Dedifferentiated amniotic fluid mesenchymal stem cell (primary cell): ENCODE data around the gene CPNE4.

Source experiments
- DNase-seq: peaks from one replicate; pipeline ENCODE4 v3.0.0-alpha.2; 2016; ENCODE audit errors: extremely low spot score

Gene CPNE4

DNA sequence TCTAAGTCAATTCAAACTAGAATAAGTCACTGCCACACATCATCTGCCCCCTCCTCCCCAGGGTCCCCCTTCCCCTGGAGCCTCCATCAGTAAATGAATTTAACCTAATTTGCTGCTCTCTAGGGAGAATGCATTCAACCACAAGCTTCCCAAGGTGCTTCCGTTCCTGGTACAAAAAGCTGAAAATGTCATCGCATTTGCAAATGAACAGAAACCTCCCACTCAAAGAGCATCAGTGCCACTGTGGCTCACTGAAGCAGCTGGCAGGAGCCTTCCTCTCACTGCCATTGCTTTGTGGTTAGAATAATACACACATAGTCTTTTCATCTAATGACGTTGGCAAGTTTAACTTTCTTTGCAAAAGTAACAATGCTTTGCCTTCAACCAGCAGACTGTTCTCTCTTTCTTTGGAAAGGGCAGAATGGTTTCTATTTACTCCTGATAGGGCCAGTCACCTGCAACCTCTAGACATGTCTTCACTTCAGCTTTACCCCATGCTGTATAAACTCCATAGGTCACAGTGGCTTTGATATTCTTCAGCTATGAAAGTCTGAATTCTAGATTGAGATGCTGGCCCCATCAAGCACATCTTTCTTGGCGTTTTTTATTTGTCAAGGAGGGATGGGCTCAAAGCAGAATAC, 238.1 kb downstream of the CPNE4 start:
- no peak for DNase-seq

DNA sequence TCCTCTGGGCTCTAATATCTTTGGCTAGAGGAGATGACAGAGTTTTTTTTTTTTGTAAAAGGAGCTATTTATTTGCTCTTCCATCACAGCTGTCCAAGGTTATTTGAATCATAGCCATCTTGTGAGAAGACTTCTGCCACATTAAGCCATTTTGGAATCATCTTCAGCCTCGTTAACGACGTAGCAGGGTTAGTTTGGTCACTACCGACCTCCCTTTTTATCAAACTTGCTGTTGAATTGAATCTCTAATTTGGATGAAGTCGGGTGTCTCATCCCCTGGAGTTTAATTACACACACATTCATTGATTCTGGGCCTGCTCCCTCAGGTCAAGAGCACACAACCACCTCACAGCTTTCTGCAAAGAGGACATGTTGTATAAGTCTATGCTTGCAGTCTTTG, 238.7 kb downstream of the CPNE4 start:
- DNase-seq: no peak

DNA sequence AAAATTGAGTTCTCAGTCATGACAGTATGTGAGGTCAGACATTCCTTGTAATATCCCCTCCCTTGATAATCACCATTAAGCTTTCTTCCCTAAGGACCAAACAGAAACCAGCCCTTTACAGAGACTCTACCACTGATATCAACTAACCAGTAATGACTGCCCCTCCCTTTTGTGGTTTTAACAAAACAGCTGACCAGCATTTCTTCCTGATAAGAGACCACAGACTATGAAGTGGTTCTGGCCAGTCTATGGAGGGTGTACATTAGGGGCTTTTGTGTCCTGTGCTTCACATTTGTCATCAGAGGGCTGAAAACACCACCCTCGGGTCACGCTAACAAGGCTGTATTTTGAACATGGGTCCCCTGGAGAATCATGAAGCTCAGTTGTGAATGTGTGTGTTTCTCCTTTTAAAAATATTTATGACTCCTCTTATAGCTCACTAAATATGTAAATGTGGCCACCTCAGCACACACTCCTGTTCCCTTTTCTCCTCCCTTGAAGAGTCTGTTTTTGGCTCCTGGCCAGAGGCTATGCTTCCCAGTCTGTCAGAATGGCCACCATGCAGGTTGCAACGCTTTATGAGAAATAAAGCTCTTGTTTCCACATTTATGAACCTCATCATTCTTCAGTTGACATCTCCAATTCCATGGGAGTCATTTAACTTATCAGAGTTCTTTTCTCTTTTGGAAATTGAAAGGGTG, 239.3 kb downstream of the CPNE4 start:
- DNase-seq: no peak

DNA sequence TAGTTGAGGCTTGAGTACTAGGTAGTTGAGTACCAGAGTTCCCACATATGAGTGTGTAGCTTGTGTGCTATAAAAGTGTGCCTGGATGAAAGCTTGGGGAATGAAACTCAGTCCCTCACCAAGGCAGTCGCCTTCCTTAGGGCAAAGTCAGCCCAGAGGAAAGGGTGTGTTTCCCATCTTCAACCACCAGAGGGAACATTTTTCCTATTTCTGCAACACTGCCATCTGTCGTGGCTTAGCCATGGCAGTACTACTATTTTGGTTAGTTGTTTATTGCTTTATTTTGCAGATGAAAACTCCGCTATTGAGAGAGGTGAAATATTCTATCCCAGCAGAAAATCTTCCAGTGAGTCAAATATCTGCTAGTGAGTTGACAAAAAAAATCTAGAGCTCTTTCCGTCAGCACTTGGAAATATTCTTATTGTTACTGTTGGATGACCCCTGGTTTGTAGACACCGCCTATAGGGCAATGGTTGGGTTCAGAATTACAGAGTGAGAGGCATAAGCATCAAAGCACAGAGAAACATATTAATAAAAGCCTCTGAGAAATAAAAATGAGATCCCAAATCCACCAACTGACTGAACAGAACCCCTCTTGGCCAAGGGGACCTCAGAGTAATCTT, 239.9 kb downstream of the CPNE4 start:
- peak; percentile 40 for DNase-seq

DNA sequence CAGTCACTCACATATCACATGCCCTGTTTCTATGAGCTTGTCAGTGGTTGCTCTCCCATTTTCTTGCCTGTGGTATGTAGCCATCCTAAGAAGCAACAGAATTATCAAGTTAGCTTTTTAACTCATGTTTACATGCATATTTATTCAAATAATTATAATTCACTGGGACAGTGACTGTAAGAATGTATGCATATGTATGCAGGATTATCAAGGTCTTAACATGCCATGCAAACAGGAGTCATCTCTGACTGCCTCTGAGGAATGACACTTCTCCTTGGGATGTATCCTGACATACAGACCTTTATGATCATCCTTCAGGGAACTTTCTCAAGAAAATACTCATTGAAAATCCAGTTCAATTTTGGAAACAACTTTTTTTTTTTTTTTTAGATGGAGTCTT, 240.9 kb downstream of the CPNE4 start:
- DNase-seq: no peak

DNA sequence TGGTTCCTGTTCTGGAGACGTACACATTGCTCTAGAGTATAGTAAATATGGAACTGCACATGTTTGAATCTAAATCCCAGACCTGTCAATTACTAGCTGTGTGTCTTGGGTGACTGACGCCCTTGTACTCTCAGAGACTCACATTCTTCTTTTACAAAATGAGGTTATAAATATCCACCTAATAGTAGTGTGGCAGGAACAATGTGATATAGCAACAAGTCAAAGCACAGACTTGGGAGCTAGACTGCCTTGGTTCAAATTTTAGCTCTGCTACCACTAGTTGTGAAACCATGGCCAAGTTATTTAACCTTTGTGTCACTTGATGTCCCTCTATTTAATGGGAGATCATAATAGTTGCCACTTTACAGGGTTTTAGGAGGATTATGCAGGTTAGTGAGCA, 245.6 kb downstream of the CPNE4 start:
- no peak for DNase-seq

DNA sequence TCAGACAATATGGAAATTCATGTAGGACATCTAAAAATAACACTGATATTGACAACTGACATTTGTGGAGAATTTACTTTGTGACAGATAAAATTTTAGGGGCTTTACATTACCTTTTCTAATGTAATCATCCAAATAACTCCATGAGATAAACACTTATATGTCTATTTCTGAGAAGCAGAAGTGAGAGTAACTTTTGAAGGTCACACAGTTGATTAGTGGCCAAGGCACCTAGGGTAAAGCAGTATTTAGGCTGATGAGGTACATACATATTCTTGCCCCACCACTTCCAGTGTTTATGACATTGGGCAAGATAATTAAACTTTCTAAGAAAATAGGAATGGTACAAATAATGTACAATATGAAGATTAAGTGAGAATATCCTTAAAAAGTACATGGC, 248.4 kb downstream of the CPNE4 start:
- no peak for DNase-seq

DNA sequence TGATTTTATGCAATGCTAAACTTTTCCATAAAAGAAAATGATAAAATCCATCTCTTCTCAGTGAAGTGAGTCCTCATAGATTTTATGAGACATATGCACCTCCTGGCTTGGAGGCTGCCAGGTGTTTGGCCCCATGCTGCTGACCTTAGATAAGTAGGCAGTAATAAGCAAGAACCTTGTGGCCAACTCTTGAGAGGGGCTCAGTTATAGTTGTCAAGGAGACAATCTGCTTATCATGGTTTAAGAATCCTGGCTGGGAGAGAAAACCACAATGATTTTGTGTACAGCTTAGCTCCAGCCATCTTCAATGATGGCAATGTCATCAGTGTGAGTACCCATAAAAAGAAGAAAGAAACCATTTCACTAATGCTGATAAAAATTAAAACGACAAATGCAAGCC, 252.1 kb downstream of the CPNE4 start:
- no peak for DNase-seq

DNA sequence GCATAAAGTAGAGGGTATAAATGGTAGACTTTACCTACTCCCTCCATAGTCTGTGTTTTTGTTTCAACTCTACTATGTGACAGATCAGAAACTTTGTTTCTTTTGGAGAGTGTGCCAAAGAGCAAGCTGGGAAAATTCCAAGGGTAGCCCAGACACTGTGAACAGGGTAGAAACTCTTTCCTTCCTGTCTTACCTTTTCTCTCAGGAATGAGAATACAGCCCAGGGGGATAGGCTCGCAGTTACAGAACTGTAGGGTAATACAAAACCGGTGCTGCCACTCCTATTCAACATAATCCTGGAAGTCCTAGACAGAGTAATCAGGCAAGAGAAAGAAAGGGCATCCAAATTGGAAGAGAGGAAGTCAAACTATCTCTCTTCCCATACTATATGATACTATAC, 256.3 kb downstream of the CPNE4 start:
- DNase-seq: no peak

DNA sequence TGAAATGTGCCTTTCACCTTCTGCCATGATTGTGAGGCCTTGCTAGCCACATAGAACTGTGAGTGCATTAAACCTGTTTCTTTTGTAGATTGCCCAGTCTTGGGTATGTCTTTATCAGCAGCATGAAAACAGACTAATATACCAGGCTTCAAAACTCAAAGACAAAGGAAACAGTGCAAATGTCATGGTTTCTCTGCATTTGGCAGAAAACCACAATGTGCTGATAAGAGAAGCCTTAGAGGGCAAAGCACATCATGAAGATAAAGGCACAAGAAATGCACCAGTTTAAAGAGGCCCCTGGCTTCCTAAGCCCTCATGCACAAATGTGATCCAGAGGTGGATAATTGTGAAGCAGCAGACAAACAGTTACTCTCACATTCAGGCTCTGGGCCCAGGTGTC, 259.2 kb downstream of the CPNE4 start:
- DNase-seq: no peak

DNA sequence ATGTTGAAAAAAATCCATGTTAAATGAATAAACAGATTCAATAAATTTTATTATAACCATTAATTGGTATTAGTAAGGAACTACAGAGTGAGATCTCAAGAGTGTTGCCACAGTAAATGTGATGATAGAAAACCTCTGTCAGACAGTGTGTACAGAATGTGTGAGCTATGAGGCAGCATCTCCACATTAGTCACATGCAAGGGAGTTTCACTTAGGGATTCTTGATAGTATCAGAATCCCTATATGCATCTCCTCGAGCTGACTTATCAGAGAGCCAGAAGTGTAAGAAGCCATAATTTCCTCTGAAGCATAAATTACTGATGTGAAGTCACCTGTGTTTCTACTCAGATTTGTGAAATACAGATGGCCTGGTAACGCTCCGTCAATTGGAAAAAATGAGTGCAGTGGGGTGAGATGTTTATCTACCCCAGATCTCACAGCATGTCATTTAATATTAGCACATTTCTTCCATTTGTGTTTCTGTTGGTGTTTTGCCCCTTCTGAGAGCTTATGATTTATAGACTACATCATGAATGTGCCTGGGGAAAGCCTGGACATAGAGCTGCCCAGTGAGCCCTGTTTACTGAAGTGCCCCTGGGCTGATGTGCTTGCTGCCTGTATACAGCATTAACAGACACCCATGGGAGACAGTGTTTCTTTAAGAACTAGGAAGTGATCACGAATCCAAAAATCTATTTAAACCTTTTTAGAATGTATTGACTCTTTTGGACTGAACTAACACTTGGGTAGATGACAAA, 262.4 kb downstream of the CPNE4 start:
- DNase-seq: no peak

DNA sequence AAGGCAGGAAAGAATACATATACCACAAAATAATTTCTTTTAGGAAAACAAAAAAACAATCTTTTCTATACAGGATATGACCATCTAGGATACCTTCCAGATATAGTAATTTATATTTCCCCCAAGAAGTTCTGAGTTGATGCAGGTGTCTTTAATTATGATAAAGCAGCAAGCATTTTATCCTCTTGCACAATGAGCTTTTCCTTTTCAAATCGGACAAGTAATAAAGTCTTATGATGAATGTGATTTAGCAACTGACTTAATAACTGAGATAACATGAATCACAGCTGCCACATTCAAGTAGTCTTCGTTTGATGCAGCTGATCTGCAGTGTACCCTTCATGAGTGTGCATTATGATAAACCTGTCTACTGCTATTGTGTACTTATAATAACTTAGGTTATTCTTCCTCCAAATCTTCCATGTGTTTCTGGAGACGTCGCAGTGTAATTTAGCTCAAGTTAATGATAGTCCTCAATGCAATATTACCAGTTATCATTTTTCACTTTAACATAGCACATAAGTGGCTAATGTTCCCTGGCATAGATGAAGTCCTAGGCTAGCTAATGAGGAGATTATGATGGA, 271.7 kb downstream of the CPNE4 start:
- DNase-seq: no peak

DNA sequence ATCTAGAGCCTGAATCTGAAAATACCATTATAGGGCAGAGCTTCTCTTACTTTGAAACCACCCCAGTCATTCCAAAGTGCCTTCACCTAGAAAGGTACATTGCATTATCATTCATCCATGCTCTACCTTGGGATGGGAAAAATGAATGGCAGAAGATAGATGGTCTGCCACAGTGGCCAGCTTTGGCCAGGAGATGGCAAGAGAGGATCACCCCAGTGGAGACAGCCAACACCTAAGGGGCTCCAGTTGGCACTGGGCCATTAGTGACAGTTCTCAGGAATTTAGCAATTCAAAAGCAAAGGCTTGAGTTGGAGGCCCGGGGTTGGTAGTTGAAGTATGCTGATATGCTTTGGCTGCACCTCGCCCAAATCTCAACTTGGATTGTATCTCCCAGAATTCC, 278.4 kb downstream of the CPNE4 start:
- DNase-seq: no peak

DNA sequence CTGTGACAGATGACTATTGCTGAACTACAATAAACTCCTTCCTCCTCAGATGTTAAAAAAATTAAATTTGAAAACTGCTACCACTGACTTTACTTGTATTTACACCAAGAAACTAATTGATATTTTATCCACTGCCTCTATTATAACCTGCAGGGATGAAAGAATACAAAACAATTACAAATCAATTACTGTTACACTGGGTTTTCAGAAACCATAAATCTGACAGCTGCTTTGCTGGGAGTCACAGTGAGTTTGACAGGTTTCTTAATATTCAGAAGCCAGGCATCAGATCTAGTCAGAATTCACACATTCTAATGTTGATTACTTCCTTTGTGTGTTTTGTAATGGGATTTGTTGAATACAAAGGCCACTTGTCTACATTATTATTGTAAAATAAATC, 279.4 kb downstream of the CPNE4 start:
- no peak for DNase-seq

DNA sequence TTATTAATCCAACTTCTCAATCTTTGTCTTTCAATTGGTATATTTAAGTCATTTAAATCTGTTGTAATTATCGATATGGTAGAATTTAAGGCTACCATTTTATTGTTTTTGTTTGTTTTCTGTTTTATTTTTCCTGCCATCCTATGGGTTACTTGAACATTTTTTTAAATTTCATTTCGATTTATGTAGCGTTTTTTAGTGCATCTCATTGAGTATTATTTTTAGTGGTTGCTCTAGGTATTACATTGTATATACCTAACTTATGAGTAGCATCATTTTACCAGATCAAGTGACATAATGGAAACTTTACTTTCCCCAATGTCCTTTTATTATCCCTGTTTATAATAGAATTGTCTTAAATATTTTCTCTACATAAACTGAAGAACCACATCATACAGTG, 284.6 kb downstream of the CPNE4 start:
- no peak for DNase-seq

DNA sequence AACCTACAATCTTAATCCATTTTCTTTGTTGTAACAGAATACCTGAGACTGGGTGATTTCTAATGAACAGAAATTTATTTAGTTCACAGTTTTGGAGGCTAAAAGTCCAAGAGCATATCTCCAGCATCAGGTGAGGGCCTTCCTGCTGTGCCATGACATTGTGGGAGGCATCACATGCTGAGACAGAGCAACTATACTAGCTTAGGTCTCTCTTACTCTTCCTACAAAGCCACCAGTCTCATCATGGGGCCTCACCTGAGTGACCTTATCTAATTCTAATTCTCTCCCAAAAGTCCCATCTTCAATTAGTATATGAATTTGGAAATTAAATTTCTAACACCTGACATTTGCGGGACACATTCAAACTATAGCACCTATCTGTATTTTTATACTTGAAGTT, 285.0 kb downstream of the CPNE4 start:
- DNase-seq: no peak

DNA sequence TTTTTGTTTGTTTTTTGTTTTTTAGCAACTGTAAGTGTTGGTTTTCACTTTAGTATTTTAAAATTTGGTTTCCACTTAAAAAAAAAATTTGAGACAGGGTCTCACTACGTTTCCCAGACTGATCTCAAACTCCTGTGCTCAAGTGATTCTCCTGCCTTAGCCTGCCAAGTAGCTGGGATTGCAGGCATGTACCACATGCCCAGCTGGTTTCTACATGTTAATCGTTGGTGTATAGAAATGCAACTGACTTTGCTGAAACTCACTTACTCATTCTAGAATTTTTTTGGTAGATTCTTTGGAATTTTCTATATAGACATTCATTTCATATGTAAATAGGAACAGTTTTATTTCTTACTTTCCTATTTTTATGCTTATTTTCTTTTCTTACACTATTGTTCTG, 287.3 kb downstream of the CPNE4 start:
- no peak for DNase-seq

DNA sequence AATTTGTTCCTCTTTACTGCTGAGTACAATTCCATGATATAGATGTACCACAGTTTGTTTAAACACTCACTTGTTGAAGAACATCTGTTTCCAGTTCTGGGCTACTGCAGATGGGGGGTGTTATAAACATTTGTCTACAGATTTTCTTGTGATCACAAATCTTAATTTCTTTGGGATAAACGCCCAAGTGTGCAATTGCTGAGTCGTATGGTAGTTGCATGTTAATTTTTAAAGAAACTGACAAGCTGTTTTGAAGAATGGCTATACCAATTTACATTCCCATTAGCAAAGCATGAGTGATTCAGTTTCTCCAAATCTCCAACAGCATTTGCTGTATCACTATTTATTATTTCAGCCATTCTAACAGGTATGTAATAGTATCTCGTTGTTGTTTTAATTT, 290.0 kb downstream of the CPNE4 start:
- no peak for DNase-seq

DNA sequence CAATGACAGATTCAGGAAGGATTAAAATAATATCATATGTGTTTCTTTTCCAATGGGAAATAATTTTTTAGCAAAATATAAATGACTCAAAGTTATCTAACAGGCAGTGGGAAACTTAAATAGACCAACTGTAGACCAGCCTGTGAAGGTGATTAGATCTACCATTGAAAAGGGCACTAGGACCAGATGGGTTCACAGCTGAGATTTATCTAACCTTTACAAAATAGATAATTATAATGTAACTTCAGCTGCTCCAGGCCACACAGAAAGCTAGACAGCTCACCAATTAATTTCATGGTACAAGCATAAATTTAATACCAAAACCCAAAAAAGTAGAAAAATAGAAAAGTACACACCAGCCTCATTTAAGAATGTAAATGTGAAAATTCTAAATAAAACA, 291.7 kb downstream of the CPNE4 start:
- no peak for DNase-seq

DNA sequence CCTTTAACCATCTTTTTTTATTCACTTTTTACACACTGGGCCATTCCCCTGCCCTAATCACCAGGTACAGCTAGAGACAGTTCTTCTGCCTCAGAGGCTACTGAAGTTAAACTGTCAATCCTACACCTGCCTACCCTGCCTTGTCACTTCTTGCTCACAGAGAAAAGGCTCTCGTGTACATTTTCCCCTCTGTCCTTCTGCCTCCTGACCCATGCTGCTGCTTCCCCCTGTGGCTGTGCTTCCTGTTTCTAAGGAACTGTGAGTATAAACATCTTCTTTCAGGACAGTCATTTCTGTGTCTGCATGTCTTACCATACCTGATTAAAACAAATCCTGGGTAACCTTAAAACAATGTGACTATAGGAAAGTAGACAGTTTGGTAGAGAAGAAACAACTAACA, 295.6 kb downstream of the CPNE4 start:
- DNase-seq: no peak

DNA sequence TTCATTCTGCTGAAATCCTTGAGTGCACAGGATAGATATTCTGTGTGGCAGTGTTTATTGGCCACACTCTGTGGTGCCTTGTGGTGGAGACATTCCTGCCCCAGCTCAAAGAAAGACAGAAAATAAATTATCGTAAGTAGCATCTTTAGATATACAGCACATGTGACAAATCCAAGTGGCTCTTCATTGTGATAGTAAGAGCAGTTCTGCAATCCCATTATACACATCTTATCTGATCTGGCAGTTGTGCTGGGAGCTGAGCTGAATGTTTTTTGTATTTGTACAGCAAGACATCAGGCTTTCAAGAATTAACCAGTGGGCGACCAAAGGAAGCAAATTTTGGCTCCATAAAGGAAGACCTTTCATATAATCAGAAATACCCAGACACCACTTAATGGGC, 296.7 kb downstream of the CPNE4 start:
- no peak for DNase-seq

DNA sequence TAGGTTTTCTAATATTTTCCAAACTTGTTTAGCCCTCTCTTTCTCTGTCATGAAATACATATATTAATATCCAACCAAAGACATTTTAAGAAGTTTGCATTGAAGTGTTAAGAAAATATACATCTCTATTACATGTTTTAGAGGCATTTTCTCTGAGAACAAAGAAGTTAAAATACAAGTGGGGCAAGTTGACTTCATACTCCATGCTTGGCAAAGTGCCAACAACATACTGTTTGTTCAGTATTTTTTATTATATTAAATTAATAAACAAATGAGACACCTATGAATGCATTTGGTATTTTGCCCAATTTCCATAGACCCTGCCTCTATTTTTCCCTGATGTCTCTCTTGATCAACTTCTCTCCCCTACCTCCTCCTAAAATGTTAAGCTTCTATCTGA, 299.3 kb downstream of the CPNE4 start:
- no peak for DNase-seq
